Stimulated activated CD8-positive, alpha-beta memory T cell treated with anti-CD3 and anti-CD28 coated beads, Interleukin-4, amount 100 ng/mL, for 4 hours (primary cell): ENCODE measurements around the gene CDK9.
A peak's percentile ranks its signal among the peaks of the same experiment; 100 is the strongest.
"Not testable (repeated sequence)": the region's sequence is repeated elsewhere in the genome, so short reads cannot be mapped to it uniquely, and the experiment has no call there.

Experiments
- DNase-seq, 2 donors: peaks; one replicate each; pipeline ENCODE4 v3.0.0-alpha.2; 2020; ENCODE audit warnings: low read depth in 2 of 2, low spot score in 1 of 2

The CDK9 gene

DNA sequence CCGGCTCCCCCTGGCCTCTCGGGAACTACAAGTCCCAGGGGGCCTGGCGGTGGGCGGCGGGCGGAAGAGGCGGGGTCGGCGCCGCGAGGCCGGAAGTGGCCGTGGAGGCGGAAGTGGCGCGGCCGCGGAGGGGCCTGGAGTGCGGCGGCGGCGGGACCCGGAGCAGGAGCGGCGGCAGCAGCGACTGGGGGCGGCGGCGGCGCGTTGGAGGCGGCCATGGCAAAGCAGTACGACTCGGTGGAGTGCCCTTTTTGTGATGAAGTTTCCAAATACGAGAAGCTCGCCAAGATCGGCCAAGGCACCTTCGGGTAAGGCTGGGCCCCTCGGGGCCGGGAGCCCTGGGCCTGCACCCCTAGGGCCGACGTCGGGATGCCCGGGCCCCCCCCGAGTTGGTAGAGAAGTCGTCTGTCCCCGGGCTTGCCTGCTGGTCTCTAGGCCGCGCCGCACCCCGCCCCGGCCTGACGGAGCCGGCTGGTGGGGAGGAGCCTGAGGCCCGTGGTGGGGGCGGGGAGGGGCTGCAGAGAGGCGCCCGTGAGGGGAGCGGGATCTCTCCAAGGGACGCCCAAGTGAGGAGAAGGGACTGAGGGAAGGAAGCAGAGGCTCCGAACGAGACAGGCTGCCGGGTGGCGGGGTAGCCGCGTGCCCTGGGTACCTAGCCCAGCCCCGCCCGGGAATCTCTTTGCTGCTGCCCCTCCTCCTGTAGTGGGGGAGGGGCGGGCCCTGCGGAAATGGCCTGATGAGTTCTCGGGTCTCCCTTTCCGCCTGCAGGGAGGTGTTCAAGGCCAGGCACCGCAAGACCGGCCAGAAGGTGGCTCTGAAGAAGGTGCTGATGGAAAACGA, at the start of gene CDK9:
TSS of gene CDK9 (plus strand) at position 102 of the 840 bp plus-strand sequence. CDS start at position 217, 115 bp downstream.
- DNase-seq, result peak; percentile 84 to 85

DNA sequence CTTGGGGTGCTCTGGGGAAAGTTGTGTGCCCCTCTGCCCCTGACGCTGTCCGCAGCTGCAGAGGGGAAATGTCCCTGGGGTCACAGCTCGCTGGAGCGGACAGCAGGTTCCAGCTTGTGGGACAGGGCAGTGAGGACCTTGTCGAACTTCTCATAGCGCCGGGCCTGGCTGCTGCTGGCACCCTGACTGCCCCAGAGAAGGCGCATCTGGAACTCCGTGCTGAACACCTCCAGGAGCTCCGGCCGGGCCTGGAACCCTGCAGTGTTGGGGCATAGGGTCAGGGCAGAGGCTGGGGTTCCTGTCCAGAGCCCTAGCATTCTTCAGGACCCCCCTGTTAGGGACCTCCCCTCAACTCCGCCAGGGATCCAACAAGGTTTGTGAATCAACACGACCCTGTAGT, 47.2 kb upstream of the CDK9 start:
- no peak for DNase-seq

DNA sequence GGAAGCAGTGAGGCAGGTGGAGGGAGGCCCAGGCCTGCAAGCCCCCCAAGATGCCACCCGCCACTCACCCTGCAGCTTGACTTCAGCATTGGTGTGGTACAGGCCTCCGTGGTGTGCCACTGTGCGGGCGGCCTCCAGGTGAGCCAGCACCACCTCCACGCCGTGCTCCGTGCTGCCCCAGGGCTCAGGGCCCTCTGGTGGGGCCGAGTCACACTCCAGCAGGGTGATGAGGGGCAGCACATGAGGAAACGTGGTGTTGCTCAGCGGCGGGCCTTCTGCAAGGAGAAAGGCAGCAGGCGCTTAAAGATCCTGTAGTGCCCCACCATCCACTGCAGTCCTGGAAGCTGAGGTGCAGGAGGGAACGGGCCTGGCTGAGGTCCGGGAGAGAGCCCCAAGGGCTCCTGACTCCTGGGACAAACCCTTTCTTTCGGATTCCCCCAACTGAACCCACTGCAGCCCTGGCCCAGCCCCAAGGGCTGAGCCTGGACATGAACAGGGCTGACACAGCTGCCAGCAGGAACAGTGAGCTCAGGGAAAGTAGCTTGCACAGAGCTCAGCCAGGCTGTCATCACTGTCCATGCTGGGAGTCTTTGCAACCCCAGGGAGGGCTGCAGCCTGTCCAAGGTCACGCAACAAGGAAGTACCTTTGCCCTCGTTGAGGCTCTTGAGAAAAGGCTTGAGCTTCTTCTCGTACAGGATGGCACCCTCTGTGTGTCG, 46.1 kb upstream of the CDK9 start:
- DNase-seq, result no peak

DNA sequence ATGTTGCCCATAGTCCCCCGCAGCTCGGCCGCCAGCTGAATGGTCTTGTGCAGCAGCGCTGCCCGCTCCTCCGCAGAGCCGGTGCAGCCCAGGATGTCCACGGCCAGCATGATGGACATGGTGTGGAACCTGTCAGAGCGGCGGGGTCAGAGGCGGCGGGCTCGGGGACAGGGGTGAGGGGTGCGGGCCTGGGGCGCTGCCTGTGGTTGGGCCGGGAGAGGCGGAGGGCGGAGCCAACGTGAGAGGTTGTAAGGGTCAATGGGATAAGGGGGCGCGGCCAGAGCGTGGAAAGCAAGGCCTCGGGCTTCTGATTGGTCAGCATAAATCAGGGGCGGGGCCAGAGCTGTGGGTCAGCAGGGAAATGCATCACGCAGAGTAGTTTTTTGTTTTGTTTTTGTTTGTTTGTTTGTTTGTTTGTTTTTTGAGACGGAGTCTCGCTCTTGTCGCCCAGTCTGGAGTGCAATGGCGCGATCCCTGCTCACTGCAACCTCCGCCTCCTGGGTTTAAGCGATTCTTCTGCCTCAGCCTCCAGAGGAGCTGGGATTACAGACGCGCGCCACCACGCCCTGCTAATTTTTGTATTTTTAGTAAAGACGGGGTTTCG, 43.9 kb upstream of the CDK9 start:
- no peak for DNase-seq

DNA sequence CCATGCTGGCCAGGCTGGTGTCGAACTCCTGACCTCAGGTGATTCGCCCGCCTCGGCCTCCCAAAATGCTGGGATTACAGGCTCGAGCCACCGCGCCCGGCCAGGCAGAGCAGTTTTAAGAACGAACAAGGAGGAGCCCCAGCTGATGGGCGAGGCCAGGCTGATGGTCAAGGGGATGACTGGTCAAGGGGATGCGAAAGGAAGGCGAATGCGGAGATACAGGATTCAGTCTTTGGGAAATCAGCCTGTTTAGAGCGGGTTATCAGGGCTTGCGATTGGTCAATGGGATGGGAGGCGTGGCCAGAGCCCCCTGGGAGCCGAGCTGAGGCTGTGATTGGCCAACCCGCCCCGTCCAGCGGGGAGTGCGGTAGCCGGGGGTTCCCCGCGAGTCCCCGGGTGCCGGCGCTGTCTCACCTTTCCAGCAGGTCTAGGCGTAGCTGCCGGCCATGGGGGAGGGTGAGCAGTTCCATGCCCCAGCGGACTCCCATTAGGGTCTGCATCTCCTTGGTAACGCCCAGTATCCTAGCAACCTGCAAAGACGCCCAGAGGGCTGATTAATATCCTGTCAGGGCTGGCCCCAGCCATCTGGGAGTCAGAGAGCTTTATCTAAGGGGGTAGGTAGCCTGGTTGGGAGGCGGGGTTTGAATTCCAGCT, 43.3 kb upstream of the CDK9 start:
- no peak for DNase-seq

DNA sequence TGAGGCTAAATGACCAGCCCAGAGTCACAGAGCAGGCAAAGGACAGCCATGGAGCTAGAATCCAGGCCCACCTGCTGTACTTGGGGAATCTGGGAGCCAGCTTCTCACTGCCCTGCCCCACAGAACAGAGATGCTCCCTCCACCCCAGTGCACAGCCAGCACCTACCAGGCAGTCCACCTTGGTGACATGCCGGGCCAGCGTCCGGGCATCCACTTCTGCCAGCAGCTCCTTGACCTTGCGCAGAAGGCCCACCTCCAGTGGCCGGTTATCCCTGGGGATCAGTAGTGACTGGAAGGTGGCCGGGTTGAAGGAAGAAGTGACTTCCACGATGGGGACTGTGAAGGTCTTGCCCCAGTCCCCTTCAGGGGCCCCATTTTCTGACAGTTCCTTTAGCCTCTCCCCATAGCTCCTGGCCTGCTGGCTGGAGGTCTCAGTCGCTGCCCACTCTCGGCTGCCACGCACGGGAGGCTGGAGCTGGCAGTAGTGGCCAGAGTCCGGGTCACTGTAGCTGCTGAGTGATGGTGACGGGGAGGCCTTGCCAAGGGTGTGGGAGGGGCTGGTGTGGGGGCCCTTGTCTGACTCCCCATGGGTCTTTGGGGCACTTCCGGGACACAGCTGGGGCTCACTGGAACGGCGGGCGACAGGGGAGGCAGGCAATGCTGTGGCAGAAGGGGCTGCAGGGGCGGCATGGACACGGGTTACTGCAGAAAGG, 41.3 kb upstream of the CDK9 start:
- no peak for DNase-seq

DNA sequence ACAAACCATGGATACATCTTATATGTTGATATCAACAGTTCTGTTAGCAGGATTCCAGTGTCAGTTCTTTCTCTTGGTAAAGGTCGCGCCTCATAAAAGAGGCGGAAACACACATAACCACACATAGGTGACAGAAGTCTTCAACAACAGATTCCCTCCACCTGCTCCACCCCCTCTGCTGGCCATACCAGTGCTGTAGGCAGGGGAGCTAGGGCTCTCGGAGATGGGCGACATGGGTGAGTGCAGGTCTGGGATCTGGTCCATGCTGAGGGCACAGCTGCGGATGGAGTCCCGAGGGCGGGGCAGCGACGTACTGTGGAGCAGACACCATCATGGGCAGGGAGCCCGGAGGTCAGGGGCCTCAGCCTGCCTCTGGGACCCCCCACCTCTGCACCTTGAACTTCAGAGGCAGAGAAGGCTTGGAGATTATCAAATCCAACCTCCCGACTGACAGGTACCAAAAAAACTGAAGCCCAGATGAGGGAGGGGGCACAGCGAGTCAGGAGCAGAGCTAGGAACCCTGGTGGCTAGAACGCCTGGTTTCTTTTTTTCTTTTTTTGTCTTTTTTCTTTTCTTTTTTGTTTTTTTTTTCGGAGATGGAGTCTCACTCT, 38.8 kb upstream of the CDK9 start:
- no peak for DNase-seq

DNA sequence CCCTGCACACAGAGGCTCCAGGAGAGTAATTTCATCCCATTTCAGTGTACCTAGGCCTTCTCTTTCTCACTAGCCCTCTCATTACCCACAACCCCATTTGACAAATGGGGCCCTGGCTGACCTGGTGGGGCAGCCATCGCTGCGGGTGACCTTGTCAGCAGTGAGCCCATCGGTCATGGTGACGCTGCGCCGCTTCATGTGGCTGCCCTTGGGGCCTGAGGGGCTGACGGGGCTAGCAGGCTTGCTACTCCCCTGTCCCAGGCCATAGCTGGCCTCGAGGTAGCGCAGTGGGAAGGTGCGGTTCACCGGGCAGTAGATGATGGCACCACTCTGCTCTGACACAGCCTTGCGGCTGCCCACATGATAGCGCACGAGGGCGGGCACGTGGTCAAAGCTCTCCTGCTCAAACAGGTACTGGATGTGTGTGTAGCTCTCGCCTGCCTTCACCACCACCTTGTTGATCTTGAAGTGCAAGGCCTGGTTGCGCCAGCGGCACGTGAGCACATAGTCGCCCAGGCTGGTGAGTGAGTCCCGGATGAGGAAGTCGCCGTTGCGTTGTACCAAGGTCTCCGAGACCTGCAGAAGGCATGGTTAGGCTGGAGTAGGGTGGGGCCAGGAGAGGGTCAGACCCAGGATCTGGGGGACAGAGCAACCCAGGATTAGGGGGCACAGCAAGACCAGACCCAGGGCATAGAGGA, 36.6 kb upstream of the CDK9 start:
- DNase-seq, result no peak

DNA sequence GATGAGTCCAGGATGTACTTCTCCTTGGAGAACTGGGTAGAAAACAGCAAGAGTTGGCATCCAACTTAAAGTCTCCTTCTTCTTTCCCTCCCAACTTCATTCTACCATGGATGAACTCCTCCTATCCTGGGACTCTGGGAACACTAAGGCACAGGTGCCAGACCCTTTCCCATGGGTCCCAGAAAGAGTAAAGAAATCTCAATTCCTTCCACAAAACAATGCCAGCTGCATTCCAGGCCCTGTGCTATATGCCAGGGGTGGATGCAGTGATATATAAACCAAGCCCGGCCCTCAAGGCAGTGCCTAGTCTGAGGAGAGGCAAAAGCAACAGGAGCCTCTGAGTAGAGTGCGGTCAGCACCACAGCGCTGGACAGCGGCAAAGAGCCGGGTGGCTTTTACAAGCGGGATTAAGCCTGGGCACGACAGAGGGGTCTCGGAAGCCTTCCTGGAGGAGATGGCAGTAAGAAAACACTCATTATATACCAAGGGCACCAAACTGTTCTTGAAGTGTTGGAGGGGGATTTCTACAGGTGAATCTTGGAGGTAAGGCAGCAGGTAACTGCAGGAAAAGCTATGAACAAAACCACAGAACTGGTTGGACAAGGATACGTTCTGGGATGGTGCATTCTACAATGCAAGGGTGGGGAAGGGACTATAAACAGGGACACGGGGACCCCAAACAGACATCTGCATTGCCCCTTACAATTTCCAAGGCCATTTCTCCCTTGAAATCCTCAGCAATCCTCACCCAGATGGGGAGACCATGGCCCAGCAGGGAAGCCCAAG, 34.4 kb upstream of the CDK9 start:
- DNase-seq, result no peak

DNA sequence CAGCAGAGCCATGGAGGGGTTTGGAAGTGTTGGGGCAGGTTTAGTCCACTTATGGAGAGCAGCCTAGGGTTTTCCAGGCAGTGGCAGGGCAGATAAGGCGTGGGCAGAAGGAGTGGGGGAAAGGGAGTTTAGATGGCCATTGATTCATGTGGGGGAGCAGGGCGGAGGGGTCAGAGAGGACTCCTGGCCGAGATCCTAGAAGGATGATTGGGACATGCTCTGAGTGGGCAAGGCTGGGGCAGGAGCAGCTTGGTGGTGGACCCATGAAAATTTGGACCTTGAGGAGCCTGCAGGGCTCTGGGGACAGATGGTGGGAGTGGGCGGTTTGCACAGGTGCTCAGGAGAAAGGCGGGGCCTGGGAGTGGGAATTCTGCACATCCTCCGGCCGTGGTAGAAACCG, 32.7 kb upstream of the CDK9 start:
- no peak for DNase-seq

DNA sequence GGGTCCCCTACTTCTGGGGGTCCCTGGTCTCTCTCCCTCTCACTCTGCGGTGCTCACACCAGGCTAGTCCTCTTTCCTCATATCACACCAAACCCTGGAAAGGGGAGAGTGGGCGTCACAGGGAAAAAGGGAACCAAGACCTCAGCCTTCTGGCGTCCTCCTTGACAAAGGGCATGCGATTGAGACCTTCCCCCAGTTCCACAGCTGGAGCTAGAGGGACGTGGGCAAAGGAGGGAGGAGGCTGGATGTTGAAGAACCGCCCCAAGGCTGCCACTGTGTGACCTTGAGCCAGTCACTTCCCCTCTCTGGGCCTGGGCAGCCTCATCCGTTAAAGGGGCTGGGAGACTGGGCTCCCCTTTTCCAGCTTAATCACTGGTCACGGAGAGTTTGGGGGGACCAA, 32.2 kb upstream of the CDK9 start:
- DNase-seq, result no peak

DNA sequence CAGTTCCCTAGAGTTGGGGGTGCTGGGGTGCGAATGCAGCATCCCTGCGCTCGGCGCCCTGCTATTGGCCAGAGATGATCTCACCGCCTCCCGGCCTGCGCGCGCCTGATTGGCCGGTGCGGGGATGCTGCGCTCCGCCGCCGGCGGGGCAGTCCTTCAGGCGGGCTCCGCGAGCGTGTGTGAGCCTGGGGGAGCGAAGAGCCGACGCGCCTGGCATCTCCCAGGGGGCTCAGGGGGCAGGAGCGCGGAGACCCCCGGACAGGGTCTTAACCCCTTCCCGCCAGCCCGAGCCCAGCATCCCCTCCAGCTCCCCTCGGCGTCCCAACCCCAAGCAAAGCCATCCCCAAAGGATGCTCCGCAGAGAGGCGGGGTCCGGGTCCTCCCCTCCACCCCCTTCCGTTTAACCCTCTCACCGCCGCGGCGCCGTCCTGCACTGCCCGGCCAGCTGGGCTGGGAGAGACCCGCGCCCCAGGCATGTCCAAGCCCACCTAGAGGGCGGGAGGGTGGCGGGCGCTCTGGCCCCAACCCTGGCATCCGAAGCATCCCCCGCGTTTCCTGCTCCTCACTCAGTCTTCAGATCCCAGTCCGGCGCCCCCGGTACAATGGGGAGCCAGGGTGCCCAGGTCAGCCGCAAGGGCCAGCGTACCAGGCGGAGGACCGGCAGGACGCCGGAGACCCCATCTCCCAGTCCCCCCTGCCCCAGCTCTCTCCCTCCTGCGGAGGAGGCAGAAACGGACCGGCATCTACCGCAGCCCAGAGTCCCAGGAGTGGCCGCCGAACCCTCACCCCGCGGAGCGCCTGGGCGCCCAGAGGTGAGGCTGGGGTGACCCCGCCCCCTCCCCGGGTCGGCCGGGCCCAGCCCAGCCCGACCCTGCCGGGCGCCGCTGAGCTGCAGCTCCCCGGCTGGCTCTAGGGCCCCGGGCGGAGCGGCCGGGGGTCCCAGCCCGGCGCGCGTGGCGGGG, 31.5 kb upstream of the CDK9 start:
- no peak for DNase-seq

DNA sequence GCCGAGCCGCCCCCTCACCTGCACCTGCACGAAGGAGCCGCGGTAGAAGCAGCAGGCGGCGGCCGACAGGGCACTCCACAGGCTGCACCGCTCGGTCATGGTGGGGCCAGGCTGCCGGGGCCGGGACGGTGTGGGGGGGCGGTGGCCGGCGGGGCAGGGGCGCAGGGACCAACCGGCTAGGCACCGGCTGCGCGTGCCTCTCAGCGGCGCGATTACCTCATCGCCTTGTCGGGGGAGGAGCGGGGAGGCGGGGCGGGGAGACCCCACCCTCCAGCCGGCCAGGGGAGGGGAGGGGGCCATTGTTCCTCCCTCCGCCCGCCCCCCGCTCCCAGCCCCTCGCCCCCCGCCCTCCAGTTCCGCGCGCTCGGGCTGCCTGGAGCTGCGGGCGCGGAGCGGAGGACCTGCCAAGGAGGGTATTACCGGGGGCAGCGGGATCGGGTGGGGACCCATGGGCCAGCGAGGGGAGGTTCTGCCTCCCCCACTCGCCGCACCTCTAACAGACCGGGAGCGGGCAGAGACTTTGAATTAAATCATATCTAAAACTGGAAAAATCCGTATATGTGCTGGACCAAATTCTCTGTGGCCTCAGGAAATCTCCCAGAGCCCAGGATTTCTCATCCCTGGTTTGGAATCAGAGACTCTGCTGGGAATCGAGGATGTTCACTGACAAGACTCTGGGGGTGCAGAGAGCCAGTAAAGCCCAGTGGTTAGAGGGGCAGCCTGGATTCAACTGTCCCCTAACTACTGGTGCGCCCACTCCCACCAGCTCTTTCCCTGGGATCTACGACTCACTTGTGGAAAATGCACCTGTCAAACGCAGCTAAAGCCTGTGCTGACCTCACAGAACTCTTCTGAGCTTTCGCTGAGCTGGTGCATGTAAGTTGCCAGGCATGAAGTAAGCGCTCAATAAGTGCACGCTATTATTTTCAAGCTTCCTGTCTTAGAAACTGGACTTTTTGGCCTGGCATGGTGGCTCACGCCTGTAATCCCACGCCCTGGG, 30.5 kb upstream of the CDK9 start:
- no peak for DNase-seq

DNA sequence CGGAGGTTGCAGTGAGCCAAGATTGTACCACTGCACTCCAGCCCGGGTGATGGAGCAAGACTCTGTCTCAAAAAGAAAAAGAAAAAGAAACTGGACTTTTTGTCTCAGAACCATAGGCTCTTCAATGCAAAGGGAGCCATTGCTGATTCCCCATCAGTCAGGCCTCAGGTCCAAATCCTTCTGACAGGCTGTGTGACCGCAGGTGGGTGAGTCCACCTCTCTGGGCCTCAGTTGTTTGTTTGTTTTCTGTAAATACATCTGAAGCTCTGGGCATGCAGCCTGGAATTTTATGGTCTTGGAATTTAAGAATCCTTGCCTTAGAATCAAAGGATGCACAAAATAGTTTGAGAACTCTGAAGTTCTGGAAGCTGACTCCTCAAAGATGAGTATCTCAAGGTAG, 29.6 kb upstream of the CDK9 start:
- no peak for DNase-seq

DNA sequence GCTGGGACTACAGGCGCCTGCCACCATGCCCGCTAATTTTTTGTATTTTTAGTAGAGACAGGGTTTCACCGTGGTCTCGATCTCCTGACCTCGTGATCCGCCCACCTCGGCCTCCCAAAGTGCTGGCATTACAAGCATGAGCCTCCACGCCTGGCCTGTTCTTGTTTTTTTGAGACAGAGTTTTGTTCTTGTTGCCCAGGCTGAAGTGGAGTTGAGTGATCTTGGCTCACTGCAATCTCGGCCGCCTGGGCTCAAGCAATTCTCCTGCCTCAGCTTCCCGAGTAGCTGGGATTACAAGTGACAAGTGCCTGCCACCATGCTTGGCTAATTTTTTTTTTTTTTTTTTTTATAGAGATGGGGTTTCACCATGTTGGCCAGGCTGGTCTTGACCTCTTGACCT, 29.1 kb upstream of the CDK9 start:
- not testable (repeated sequence) for DNase-seq

DNA sequence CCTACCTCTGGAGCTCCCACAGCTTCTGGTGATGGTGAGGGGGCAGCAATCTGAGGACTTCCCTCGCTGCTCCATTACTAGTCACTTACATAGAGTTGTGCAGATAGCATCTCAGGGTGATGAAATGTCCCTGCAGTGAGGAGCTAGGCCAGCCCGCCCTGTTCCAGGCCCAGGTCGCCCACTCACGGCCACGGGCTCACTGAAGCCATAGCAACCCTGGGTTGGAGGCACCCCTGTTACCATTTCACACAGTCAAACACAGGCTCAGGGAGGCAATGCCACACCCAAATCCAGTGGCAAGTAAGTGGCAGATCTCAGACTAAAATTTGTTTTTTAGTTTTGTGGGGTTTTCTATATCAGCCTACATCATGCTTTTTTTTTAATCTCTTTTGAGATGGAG, 27.0 kb upstream of the CDK9 start:
- DNase-seq, result no peak

DNA sequence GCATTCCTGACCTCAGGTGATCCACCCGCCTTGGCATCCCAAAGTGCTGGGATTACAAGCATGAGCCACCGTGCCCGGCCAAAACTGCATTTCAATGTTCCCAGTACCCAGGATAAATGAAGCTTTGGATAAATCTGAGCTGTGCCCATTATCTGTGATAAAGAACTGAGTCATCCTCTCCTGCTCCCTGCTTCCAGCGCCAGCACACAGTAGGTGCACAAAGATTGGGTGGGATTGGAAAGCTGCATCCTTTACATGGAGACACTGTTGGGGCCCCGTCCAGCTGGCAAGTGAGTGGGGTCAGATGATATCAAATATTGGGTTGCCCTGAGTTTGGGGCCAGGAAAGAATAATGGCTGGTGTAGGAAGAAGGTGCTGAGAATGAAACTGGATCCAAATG, 24.8 kb upstream of the CDK9 start:
- no peak for DNase-seq
